Cortex of kidney (tissue), 1 donor: Measurements from ENCODE around the gene ALAS2.
"Not testable (repeated sequence)": the region's sequence is repeated elsewhere in the genome, so short reads cannot be mapped to it uniquely, and the experiment has no call there.

ENCODE experiments used
- DNase-seq: peaks from one replicate; lab custom pipeline; 2025; lab: John Stamatoyannopoulos, UW

ALAS2 gene

DNA sequence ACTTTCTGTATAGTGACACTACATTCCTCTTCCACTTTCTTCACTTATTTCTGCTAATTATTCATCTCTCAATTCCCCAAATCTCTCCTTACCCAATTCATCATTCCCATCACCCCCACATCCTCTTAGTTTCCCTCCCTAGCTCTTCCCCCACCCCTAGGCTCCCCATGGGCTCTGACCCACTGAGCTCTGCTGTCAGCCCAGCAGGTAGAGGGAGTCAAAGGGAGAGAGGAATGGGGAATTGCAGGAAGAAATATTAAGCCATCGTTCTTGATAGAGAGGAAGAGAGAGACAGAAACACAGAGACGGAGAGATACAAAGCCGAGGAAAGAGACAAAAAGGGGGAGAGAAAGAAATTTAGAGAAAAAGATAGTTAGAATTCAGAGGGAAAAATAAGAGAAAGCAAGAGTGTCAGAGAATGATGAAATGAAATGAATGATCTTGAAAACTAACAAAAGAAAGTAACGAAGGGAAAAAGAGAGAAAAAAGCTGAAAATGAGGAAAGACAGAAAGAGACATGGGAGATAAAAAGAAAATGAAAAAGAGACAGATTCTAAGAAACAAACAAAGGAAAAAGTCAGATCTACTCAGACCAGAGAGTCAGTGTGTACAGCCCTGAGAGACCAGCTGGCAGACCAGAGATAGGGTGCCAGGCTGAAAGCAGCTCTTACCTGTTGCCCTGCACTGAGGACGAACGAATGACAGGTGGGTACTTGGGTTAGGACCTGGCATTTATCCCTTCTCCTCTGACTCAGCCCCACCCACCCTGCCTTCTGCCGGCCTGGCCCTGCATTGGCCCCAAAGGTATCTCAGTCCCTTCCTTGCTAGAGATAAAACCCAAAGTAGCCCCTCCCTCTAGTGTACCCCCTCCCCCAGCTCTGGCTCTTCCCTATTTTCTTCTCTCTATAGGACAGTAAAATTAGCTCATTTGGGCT lies at the start of gene ALAS2:
Gene ALAS2 (minus strand): TSS at position 707 of the 935 bp plus-strand sequence. CDS start 4,977 bp downstream, outside the sequence.
- DNase-seq, result no peak

DNA sequence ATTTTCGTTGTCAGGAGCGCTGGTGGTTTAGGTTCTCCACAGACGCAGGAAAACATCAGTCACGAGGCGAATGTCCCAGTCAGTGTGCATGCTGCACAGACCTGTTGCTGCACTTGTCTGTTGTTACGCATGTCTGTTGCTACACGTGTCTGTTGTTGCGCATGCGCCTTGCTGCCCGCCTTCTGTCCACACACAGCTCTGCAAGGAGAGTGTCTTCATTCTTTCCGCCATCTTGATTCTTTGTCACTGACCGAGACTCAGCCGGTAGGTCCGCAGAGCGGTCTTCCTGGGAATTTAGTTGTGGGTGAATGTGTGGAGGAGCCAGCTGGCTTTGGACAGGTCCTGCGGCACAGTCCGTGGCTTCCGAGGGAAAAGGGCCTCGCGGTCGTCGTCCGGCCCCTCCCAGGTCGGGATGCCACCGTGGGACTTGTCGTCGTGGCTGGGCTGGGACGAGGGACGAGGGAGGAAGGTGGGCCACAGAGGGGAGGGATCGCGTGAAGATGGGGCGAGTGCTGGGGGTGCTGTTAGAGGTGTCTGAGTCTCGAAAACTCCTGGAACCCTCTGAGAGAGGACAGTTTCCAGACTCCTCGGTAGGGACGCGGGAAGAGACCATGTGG lies 44.2 kb upstream of the ALAS2 start, which contains the start of gene PAGE2B:
Gene PAGE2B (plus strand): TSS at position 180 of the 617 bp plus-strand sequence. CDS start 1,012 bp downstream, outside the sequence.
- DNase-seq, result no peak

DNA sequence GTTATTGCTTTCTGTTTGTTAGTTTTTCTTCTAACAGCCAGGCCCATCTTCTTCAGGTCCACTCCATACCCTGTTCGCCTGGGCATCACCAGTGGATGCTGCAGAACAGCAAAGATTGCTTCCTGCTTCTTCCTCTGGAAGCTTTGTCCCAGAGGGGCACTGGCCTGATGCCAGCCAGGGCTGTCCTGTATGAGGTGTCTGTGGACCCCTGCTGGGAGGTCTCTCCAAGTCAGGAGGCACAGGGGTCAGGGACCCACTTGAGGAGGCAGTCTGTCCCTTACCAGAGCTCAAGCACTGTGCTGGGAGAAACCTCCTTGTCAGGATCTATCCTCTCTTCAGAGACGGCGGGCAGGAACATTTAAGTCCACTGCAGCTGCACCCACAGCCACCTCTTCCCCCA lies 41.5 kb upstream of the ALAS2 start:
- no peak for DNase-seq

GRCh38 chrX:55067180-55067579 lies 36.4 kb upstream of the ALAS2 start:
- not testable (repeated sequence) for DNase-seq

GRCh38 chrX:55057675-55058249 lies 27.0 kb upstream of the ALAS2 start:
- no peak for DNase-seq

- no peak for DNase-seq
Measured at GRCh38 chrX:55056820-55057674, 26.3 kb upstream of the ALAS2 start.

GRCh38 chrX:55050599-55050998 lies 19.8 kb upstream of the ALAS2 start:
- DNase-seq, result not testable (repeated sequence)

- no peak for DNase-seq
Measured at GRCh38 chrX:55041514-55041913, 10.7 kb upstream of the ALAS2 start.

- no peak for DNase-seq
Measured at GRCh38 chrX:55039471-55039870, 8.7 kb upstream of the ALAS2 start.

DNA sequence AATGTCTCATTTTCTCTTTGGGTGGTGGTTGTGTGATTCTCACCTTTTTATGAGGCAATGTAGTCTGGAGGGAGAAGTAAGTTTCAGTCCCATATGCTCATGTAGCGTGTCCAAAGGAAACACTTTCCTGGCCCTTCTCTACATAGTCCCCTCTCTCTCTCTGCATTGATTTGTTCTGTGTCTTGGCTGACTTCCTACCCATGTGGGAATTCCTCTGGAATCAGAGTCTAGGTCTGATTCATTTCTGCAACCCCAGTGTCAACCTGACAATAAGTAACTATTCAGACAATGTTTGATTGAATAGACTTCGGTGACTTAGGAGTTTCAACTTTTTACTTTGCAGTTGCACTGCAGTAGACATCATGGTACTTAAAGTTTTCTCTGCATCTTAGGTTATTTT lies 2.7 kb upstream of the ALAS2 start:
- no peak for DNase-seq

- DNase-seq, result no peak
Measured at GRCh38 chrX:55029291-55029690, 1.5 kb downstream of the ALAS2 start.

DNA sequence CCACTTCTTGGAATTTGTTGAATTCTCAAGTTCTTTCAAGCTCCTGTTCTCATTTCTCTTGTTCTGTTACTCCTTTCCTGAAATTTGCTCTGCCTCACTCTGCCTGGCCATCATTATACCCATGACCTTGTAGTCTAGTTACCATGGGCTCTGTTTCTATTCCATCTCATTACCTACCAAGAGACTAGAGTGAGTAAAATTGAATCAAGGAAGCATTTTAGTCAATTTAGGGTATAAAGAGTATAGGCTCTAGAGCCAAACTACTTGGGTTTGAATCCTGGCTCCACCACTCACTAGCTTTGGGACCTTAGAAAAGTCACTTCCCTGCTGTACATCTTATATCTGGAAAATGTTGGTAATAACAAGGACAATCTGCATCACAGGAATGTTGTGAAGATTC lies 2.2 kb downstream of the ALAS2 start:
- no peak for DNase-seq

- DNase-seq, result no peak
Measured at GRCh38 chrX:55028040-55028439, 2.7 kb downstream of the ALAS2 start.

- no peak for DNase-seq
Measured at GRCh38 chrX:55026840-55027239, 3.9 kb downstream of the ALAS2 start.

- no peak for DNase-seq
Measured at GRCh38 chrX:55026143-55026542, 4.6 kb downstream of the ALAS2 start.

DNA sequence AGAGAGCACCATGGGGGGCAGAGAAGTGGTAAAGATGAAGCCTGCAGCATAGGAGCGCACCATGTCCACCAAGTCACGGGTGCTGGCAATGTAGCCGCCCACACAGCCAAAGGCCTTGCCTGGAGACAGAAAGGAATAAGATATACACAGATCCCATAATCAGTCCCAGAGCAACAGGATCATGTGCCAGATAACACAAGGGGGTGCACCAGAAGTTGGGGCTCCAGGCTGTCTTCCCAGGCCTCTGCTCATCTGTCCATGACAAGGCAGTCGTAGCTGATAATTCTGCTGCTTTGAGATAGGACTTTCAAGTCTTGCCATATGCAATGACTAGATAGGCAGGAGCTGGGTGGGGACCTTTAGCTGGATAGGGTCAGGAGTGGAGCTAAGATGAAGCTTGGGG lies 15.9 kb downstream of the ALAS2 start:
- no peak for DNase-seq

- DNase-seq, result no peak
Measured at GRCh38 chrX:55011294-55011693, 19.5 kb downstream of the ALAS2 start.

GRCh38 chrX:55008571-55009358 lies 22.0 kb downstream of the ALAS2 start:
- DNase-seq, result no peak

DNA sequence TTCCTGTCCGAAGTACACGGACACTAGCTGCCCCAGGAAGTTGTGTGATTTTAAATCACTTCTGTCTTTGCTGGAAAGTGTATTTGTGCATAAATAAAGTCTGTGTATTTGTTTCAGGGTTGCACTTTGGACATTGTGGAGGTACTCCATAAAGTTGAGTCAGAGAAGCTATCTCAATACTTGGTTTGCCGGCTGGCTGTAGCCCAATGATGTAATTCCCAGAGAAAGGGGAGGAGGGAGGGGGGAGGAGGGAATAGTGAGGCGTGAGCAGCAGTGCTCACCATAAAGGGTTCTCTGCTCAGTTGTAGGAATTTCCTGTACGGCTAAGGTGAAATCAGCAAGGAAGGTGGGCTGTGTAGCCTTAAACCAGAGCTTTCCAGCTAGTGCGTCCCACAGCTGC lies 23.1 kb downstream of the ALAS2 start:
- DNase-seq, result no peak

- DNase-seq, result no peak
Measured at GRCh38 chrX:55006827-55007621, 23.8 kb downstream of the ALAS2 start.
